T-helper 2 cell treated with Interferon-gamma antibody and Interleukin-4, amounts not matched to agents 5 μg/mL and 100 μg/mL, for 36 hours (primary cell): ENCODE results near the gene KRT78.

ENCODE experiments used
- DNase-seq: peaks from one replicate; pipeline ENCODE4 v3.0.0; 2021; ENCODE audit warnings: low spot score
- H3K27ac Mint-ChIP-seq: one replicate; pipeline ENCODE4 v1.8.0; 2021; ENCODE audit warnings: mild to moderate bottlenecking, mixed read lengths
- H3K27me3 Mint-ChIP-seq: one replicate; pipeline ENCODE4 v1.8.0; 2021; ENCODE audit warnings: low read depth, mixed read lengths
- H3K36me3 Mint-ChIP-seq: one replicate; pipeline ENCODE4 v1.8.0; 2021; ENCODE audit warnings: low read depth, mixed read lengths
- H3K4me1 Mint-ChIP-seq: one replicate; pipeline ENCODE4 v1.8.0; 2021; ENCODE audit warnings: low read depth, mixed read lengths
- H3K4me3 Mint-ChIP-seq: one replicate; pipeline ENCODE4 v1.8.0; 2022; ENCODE audit warnings: mild to moderate bottlenecking, moderate library complexity, mixed read lengths
- H3K9me3 Mint-ChIP-seq: one replicate; pipeline ENCODE4 v1.8.0; 2021; ENCODE audit warnings: mixed read lengths

Gene KRT78

GRCh38 chr12:52811191-52812072 lies 37.4 kb downstream of the KRT78 start:
- peaks cover 2% of the 10 kb centered on the region for H3K27me3 Mint-ChIP-seq
- H3K36me3 Mint-ChIP-seq: no peaks in the 10 kb centered on the region
- H3K4me1 Mint-ChIP-seq: no peaks in the 10 kb centered on the region
- H3K9me3 Mint-ChIP-seq: no peaks in the 10 kb centered on the region
- no peak overlapping the region for H3K27ac Mint-ChIP-seq
- no peak overlapping the region for H3K4me3 Mint-ChIP-seq
- no peak for DNase-seq

GRCh38 chr12:52810554-52810953 lies 38.2 kb downstream of the KRT78 start:
- Mint-ChIP-seq H3K9me3 (no peaks in the 10 kb centered on the region), H3K4me3 (no peak overlapping the region), H3K27me3 (peaks cover 2% of the 10 kb centered on the region), H3K4me1 (no peaks in the 10 kb centered on the region), H3K36me3 (no peaks in the 10 kb centered on the region), H3K27ac (no peak overlapping the region)
- no peak for DNase-seq

- H3K4me3 Mint-ChIP-seq: no peak overlapping the region
- H3K27me3 Mint-ChIP-seq: peaks cover under 1% of the 10 kb centered on the region
- no peaks in the 10 kb centered on the region for H3K9me3 Mint-ChIP-seq
- H3K36me3 Mint-ChIP-seq: no peaks in the 10 kb centered on the region
- H3K4me1 Mint-ChIP-seq: no peaks in the 10 kb centered on the region
- DNase-seq: no peak
- H3K27ac Mint-ChIP-seq: no peak overlapping the region
Measured at GRCh38 chr12:52809166-52809565, 39.6 kb downstream of the KRT78 start.

GRCh38 chr12:52808573-52809160 lies 40.1 kb downstream of the KRT78 start:
- no peaks in the 10 kb centered on the region for H3K4me1 Mint-ChIP-seq
- H3K27me3 Mint-ChIP-seq: no peaks in the 10 kb centered on the region

GRCh38 chr12:52807544-52808470 lies 41.0 kb downstream of the KRT78 start:
- no peaks in the 10 kb centered on the region for H3K27me3 Mint-ChIP-seq
- H3K27ac Mint-ChIP-seq: no peak overlapping the region
- H3K36me3 Mint-ChIP-seq: no peaks in the 10 kb centered on the region
- no peak overlapping the region for H3K4me3 Mint-ChIP-seq
- H3K9me3 Mint-ChIP-seq: no peaks in the 10 kb centered on the region
- no peak for DNase-seq
- H3K4me1 Mint-ChIP-seq: no peaks in the 10 kb centered on the region

More at GRCh38 chr12:52808573-52809160, 40.1 kb downstream of the KRT78 start:
- Mint-ChIP-seq H3K9me3 (no peaks in the 10 kb centered on the region), H3K4me3 (no peak overlapping the region), H3K27ac (no peak overlapping the region), H3K36me3 (no peaks in the 10 kb centered on the region)
- DNase-seq: no peak

- no peak for DNase-seq
- Mint-ChIP-seq H3K4me1 (no peaks in the 10 kb centered on the region), H3K27me3 (no peaks in the 10 kb centered on the region), H3K9me3 (no peaks in the 10 kb centered on the region), H3K36me3 (no peaks in the 10 kb centered on the region), H3K4me3 (no peak overlapping the region), H3K27ac (no peak overlapping the region)
Measured at GRCh38 chr12:52806821-52807543, 41.8 kb downstream of the KRT78 start.

GRCh38 chr12:52806169-52806811 lies 42.5 kb downstream of the KRT78 start:
- Mint-ChIP-seq H3K9me3 (no peaks in the 10 kb centered on the region), H3K36me3 (no peaks in the 10 kb centered on the region), H3K4me1 (no peaks in the 10 kb centered on the region), H3K27ac (no peak overlapping the region), H3K27me3 (no peaks in the 10 kb centered on the region), H3K4me3 (no peak overlapping the region)
- DNase-seq: no peak

GRCh38 chr12:52805739-52806138 lies 43.1 kb downstream of the KRT78 start:
- no peak overlapping the region for H3K4me3 Mint-ChIP-seq
- no peaks in the 10 kb centered on the region for H3K27me3 Mint-ChIP-seq
- H3K4me1 Mint-ChIP-seq: no peaks in the 10 kb centered on the region
- DNase-seq: no peak
- H3K9me3 Mint-ChIP-seq: no peaks in the 10 kb centered on the region
- H3K36me3 Mint-ChIP-seq: no peaks in the 10 kb centered on the region
- no peak overlapping the region for H3K27ac Mint-ChIP-seq

GRCh38 chr12:52805000-52805399 lies 43.8 kb downstream of the KRT78 start:
- Mint-ChIP-seq H3K4me1 (no peaks in the 10 kb centered on the region), H3K9me3 (no peaks in the 10 kb centered on the region), H3K36me3 (no peaks in the 10 kb centered on the region), H3K27me3 (no peaks in the 10 kb centered on the region), H3K27ac (no peak overlapping the region), H3K4me3 (no peak overlapping the region)
- no peak for DNase-seq

- no peaks in the 10 kb centered on the region for H3K9me3 Mint-ChIP-seq
- H3K4me3 Mint-ChIP-seq: no peak overlapping the region
- H3K27me3 Mint-ChIP-seq: peaks cover 6% of the 10 kb centered on the region
- no peaks in the 10 kb centered on the region for H3K4me1 Mint-ChIP-seq
- DNase-seq: no peak
- no peaks in the 10 kb centered on the region for H3K36me3 Mint-ChIP-seq
- H3K27ac Mint-ChIP-seq: no peak overlapping the region
Measured at GRCh38 chr12:52802442-52802841, 46.4 kb downstream of the KRT78 start.

GRCh38 chr12:52801773-52802172 lies 47.0 kb downstream of the KRT78 start:
- Mint-ChIP-seq H3K4me3 (no peak overlapping the region), H3K36me3 (no peaks in the 10 kb centered on the region), H3K9me3 (no peaks in the 10 kb centered on the region), H3K27me3 (peaks cover 6% of the 10 kb centered on the region), H3K4me1 (no peaks in the 10 kb centered on the region), H3K27ac (no peak overlapping the region)
- DNase-seq: no peak

GRCh38 chr12:52800259-52800917 lies 48.4 kb downstream of the KRT78 start:
- H3K4me3 Mint-ChIP-seq: no peak overlapping the region
- no peaks in the 10 kb centered on the region for H3K9me3 Mint-ChIP-seq
- H3K36me3 Mint-ChIP-seq: no peaks in the 10 kb centered on the region
- no peak overlapping the region for H3K27ac Mint-ChIP-seq
- DNase-seq: no peak
- H3K4me1 Mint-ChIP-seq: no peaks in the 10 kb centered on the region
- H3K27me3 Mint-ChIP-seq: peaks cover 6% of the 10 kb centered on the region
